HG02973 (cell line): ENCODE data around the gene ADNP.

Experiments used
- ATAC-seq: cut with Tn5 transposase; IDR thresholded peaks from one replicate; pipeline ENCODE4 v1.9.1; 2021; ENCODE audit warnings: moderate library complexity; ENCODE audit not compliant: unreplicated experiment

ADNP gene

GRCh38 chr20:50852085-50852484, 79.2 kb downstream of the ADNP start:
- no peak for ATAC-seq

- ATAC-seq: no peak
Observed at GRCh38 chr20:50850721-50851286, 80.4 kb downstream of the ADNP start.

GRCh38 chr20:50848846-50849673, 82.2 kb downstream of the ADNP start:
- no peak for ATAC-seq

- no peak for ATAC-seq
Observed at GRCh38 chr20:50848341-50848808, 82.9 kb downstream of the ADNP start.

- no peak for ATAC-seq
Observed at GRCh38 chr20:50845566-50846215, 85.5 kb downstream of the ADNP start.

GRCh38 chr20:50844430-50845100, 86.7 kb downstream of the ADNP start:
- peak; percentile 93 for ATAC-seq

- no peak for ATAC-seq
Observed at GRCh38 chr20:50843331-50844276, 87.6 kb downstream of the ADNP start.

GRCh38 chr20:50842821-50843220, 88.4 kb downstream of the ADNP start:
- ATAC-seq: no peak
